GM12878 (cell line): ENCODE results near the gene MYH7B. TPM values are rescaled to one million over a fixed set of nuclear protein-coding genes. Genes with fewer than 3 reads are reported as not detected.

ENCODE experiments used
- ATAC-seq: fragments of 200-7000 bp; cut with Tn5 transposase; 3 replicates; pipeline ENCODE4 v1.9.1; 2020; ENCODE audit warnings: mild to moderate bottlenecking, moderate library complexity
- BruUV-seq: library from RNA; stranded (reverse); fragments of 400-500 nt; replicated peaks from 2 replicates; lab custom pipeline; 2021; lab: Mats Ljungman, UMichigan
- CTCF ChIA-PET: fragments of 300-600 bp; sonication (Branson Sonifier 250); formaldehyde crosslinking; extraction: SDS; loops from one replicate; lab custom pipeline; 2021; ENCODE audit warnings: inconsistent platforms; lab: Yijun Ruan, JAX
- POLR2A ChIA-PET: fragments of 350-600 bp; formaldehyde crosslinking; extraction: SDS; loops from one replicate; lab custom pipeline; 2021; ENCODE audit warnings: inconsistent platforms; lab: Charles Lee
- RAD21 ChIA-PET: fragments of 300-600 bp; sonication (Branson Sonifier 250); formaldehyde crosslinking; loops from one replicate; lab custom pipeline; 2023; ENCODE audit warnings: antibody characterized with exemption; ENCODE audit not compliant: unreplicated experiment; lab: Charles Lee
- SMC1A ChIA-PET: fragments of 300-600 bp; sonication (Branson Sonifier 250); formaldehyde crosslinking; loops from one replicate; lab custom pipeline; 2023; ENCODE audit not compliant: unreplicated experiment, uncharacterized antibody; lab: Charles Lee
- DNase-seq: peaks from one replicate; pipeline ENCODE4 v3.0.0-alpha.2; 2011; ENCODE audit warnings: low read depth, low spot score
- FAIRE-seq: peaks from 3 replicates; lab custom pipeline; 2011; peaks lifted over from hg19 to GRCh38; lab: Jason Lieb, UNC
- H2AFZ ChIP-seq: 2 replicates; pipeline ENCODE4 v1.6.0; 2011; ENCODE audit warnings: low read depth, low read length, control low read depth; ENCODE audit not compliant: control insufficient read depth
- H3K27ac ChIP-seq: 2 replicates; pipeline ENCODE4 v1.5.1; 2011; ENCODE audit warnings: control low read depth; ENCODE audit not compliant: control insufficient read depth, insufficient read depth
- H3K27me3 ChIP-seq, 2 experiments: replicated peaks in 1 of 2; 2 replicates each; pipeline versions ENCODE4 v1.6.0 to v1.6.1; 2011; ENCODE audit warnings: low read length in 1 of 2; ENCODE audit not compliant: control insufficient read depth in 2 of 2, insufficient read depth in 2 of 2
- H3K36me3 ChIP-seq, 2 experiments: 2 replicates each; pipeline ENCODE4 v1.5.1; 2011; ENCODE audit warnings: low read length in 1 of 2; ENCODE audit not compliant: control insufficient read depth in 2 of 2, insufficient read depth in 2 of 2
- H3K4me1 ChIP-seq: 2 replicates; pipeline ENCODE4 v1.6.1; 2011; ENCODE audit warnings: mild to moderate bottlenecking, low read length, moderate library complexity, mixed read lengths; ENCODE audit not compliant: control insufficient read depth, insufficient read depth
- H3K4me2 ChIP-seq: 2 replicates; pipeline ENCODE4 v1.6.0; 2011; ENCODE audit warnings: control low read depth; ENCODE audit not compliant: control insufficient read depth, insufficient read depth
- H3K4me3 ChIP-seq: fragments of 200-600 bp; sonication (generic); 2 replicates; pipeline ENCODE4 v1.5.1; 2016
- H3K79me2 ChIP-seq: 2 replicates; pipeline ENCODE4 v1.6.0; 2011; ENCODE audit warnings: low read length; ENCODE audit not compliant: control insufficient read depth, insufficient read depth
- H3K9ac ChIP-seq: 2 replicates; pipeline ENCODE4 v1.8.0; 2011; ENCODE audit warnings: low read length, control low read depth, mixed read lengths; ENCODE audit not compliant: control insufficient read depth, insufficient read depth
- H3K9me3 ChIP-seq: replicated peaks from 3 replicates; pipeline ENCODE4 v1.5.1; 2011; ENCODE audit warnings: mild to moderate bottlenecking, low read length; ENCODE audit not compliant: control insufficient read depth, insufficient read depth
- H4K20me1 ChIP-seq: 2 replicates; pipeline ENCODE4 v1.6.0; 2011; ENCODE audit not compliant: control insufficient read depth, insufficient read depth
- CBFB ChIP-seq: IDR thresholded peaks from 2 replicates; pipeline ENCODE4 v1.6.1; 2016; ENCODE audit warnings: antibody characterized with exemption, low read depth
- EP300 ChIP-seq, 2 experiments: fragments of 150-350 bp in 1 of 2; IDR thresholded peaks; 2 replicates each; pipeline ENCODE4 v1.6.1; 2011 to 2012; ENCODE audit warnings: low read depth in 2 of 2, low read length in 2 of 2, borderline replicate concordance in 1 of 2, improper control_type of control experiment in 1 of 2, inconsistent platforms in 1 of 2; ENCODE audit not compliant: control insufficient read depth in 1 of 2
- RUNX3 ChIP-seq: IDR thresholded peaks from 2 replicates; pipeline ENCODE4 v1.6.1; 2012; ENCODE audit warnings: low read length, inconsistent platforms
- SRF ChIP-seq, 2 experiments: IDR thresholded peaks; 2 replicates each; pipeline ENCODE4 v1.6.1; 2011; ENCODE audit warnings: low read depth in 2 of 2, low read length in 2 of 2, mild to moderate bottlenecking in 1 of 2, moderate library complexity in 1 of 2
- TCF3 ChIP-seq: IDR thresholded peaks from 2 replicates; pipeline ENCODE4 v1.6.1; 2012; ENCODE audit warnings: low read depth, mild to moderate bottlenecking, low read length, borderline replicate concordance; ENCODE audit not compliant: insufficient read depth
- ZSCAN29 ChIP-seq: fragments of 450-650 bp; IDR thresholded peaks from 2 replicates; pipeline ENCODE4 v1.6.1; 2017; ENCODE audit warnings: mild to moderate bottlenecking, moderate library complexity
- WGBS: methylation state at CpG from one replicate; pipeline ENCODE4 v1.1.6; 2016; ENCODE audit warnings: low lambda C conversion rate; ENCODE audit not compliant: insufficient replicate concordance, insufficient coverage; ENCODE audit errors: missing lambda C conversion rate; 5-methylcytosine and 5-hydroxymethylcytosine counted together
- in situ Hi-C: fragments of 300-500 bp; cut with MboI; formaldehyde crosslinking; loops from 9 replicates; pipeline ENCODE4 v1.14.3; 2018; ENCODE audit warnings: mixed read lengths
- intact Hi-C: fragments of 100-400 bp; cut with micrococcal nuclease; formaldehyde crosslinking; loops from one replicate; pipeline ENCODE4 v1.14.2; 2022; ENCODE audit not compliant: unreplicated experiment
- polyA plus RNA-seq, 11 experiments: library from polyadenylated mRNA; depleted of rRNA in 4 of 11; unstranded in 6 of 11; stranded (reverse) in 5 of 11; fragments of >200 nt; fragmentation: Nextera tagmentation in 4 of 11; fragmentation: Illumina TruSeq in 1 of 11; extraction: Ambion mirVana in 4 of 11; extraction: Trizol in 1 of 11; gene quantifications; 1 replicate in 1 of 11; 2 replicates in 10 of 11; pipeline versions ENCODE4 v1.2.1 to v1.2.3, GENCODE V29; 2011 to 2016; ENCODE audit warnings: inconsistent platforms in 2 of 11, missing spikeins in 2 of 11, low read depth in 1 of 11
- total RNA-seq, 4 experiments: library from RNA; depleted of rRNA in 3 of 4; stranded (reverse); fragments of >200 nt in 3 of 4; fragmentation: Illumina TruSeq in 1 of 4; extraction: Trizol in 1 of 4; gene quantifications; 2 replicates each; pipeline versions ENCODE4 v1.2.1 to v1.2.3, GENCODE V29; 2013 to 2021
- TF ChIP-seq, protein P1 (sequence below): fragments of 450-650 bp; IDR thresholded peaks from 2 replicates; pipeline ENCODE4 v1.6.1; 2017; ENCODE audit warnings: antibody characterized with exemption, mild to moderate bottlenecking, moderate library complexity

The MYH7B gene
- total and polyA plus RNA-seq, 10 of the 15 experiments (the other 5 are each of a cell fraction or from before 2014, with no cell fraction given) = 0.01 to 0.40 (median 0.20) TPM; not detected in 3

DNA sequence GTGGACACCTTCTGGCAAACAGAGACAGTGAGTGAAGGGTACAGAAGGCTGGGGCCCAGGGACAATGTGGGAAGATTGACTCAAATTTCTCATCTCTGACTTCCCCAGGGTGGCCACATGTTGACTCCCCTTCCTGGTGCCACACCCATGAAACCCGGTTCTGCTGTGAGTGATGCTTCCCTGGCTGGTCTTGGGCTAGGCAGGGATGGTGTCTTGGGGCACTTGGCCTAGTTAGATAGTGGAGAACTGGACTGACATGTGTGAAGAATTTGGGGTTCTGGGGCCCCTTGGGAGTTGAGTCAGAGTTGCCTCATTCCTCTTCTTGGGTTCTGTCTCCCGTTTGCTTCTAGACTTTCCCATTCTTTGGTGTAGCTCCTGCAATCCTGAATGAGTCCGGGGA lies 34.2 kb upstream of the MYH7B start:
- CTCF ChIA-PET = no interaction called here
- no peaks in the 10 kb centered on the region for H3K27me3 ChIP-seq
- no peaks in the 10 kb centered on the region for H3K79me2 ChIP-seq
- WGBS = 59% methylated on average over 3 of the region's 3 CpGs
- H2AFZ ChIP-seq = no peak overlapping the region
- RAD21 ChIA-PET = no interaction called here
- H3K4me2 ChIP-seq = no peak overlapping the region
- TF ChIP-seq SRF (IDR thresholded peaks at IDR 0.05; ENCODE audit: low read depth in 2 of 2, low read length in 2 of 2) = no peak
- no peak for TF ChIP-seq CBFB
- no peak for TF ChIP-seq ZSCAN29
- TF ChIP-seq, protein P1, sequence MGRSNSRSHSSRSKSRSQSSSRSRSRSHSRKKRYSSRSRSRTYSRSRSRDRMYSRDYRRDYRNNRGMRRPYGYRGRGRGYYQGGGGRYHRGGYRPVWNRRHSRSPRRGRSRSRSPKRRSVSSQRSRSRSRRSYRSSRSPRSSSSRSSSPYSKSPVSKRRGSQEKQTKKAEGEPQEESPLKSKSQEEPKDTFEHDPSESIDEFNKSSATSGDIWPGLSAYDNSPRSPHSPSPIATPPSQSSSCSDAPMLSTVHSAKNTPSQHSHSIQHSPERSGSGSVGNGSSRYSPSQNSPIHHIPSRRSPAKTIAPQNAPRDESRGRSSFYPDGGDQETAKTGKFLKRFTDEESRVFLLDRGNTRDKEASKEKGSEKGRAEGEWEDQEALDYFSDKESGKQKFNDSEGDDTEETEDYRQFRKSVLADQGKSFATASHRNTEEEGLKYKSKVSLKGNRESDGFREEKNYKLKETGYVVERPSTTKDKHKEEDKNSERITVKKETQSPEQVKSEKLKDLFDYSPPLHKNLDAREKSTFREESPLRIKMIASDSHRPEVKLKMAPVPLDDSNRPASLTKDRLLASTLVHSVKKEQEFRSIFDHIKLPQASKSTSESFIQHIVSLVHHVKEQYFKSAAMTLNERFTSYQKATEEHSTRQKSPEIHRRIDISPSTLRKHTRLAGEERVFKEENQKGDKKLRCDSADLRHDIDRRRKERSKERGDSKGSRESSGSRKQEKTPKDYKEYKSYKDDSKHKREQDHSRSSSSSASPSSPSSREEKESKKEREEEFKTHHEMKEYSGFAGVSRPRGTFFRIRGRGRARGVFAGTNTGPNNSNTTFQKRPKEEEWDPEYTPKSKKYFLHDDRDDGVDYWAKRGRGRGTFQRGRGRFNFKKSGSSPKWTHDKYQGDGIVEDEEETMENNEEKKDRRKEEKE = no peak
- no peak for TF ChIP-seq TCF3
- TF ChIP-seq RUNX3 = no peak
- no peak for TF ChIP-seq EP300 (IDR thresholded peaks at IDR 0.05; ENCODE audit: borderline replicate concordance in 1 of 2, control insufficient read depth in 1 of 2, low read depth in 2 of 2, low read length in 2 of 2)
- intact Hi-C loops (no loop called here), in situ Hi-C loops (no loop called here)
- no peak overlapping the region for H3K4me3 ChIP-seq
- FAIRE-seq = no peak
- H3K27ac ChIP-seq = no peak overlapping the region
- H3K36me3 ChIP-seq = no peaks in the 10 kb centered on the region; a peak in 1 of 4 replicates
- no TSS peak for BruUV-seq
- H3K4me1 ChIP-seq = no peaks in the 10 kb centered on the region
- POLR2A ChIA-PET = interaction anchor here (0.5 kb wide), 1 partner anchor 48 kb away, joined by 3 read pairs; no protein-coding TSS in a partner anchor
- ATAC-seq = no peak
- no peak for DNase-seq
- SMC1A ChIA-PET = interaction anchor here (0.7 kb wide), 1 partner anchor 41 kb away, joined by 3 read pairs; no protein-coding TSS in a partner anchor
- H4K20me1 ChIP-seq = no peaks in the 10 kb centered on the region
- H3K9ac ChIP-seq = no peak overlapping the region
- H3K9me3 ChIP-seq = no peaks in the 10 kb centered on the region
